CD1c-positive myeloid dendritic cell (primary cell): ENCODE measurements around the gene NCOR1.
"Not testable (repeated sequence)": the region's sequence is repeated elsewhere in the genome, so short reads cannot be mapped to it uniquely, and the experiment has no call there.

Source experiments
- DNase-seq: peaks from one replicate; pipeline ENCODE4 v3.0.0-alpha.2; 2016; ENCODE audit errors: extremely low spot score

The NCOR1 gene

GRCh38 chr17:16100737-16101400, 114.5 kb downstream of the NCOR1 start:
- DNase-seq = no peak

GRCh38 chr17:16091773-16092172, 123.6 kb downstream of the NCOR1 start:
- DNase-seq = no peak

- DNase-seq = no peak
Measured at GRCh38 chr17:16086957-16087356, 128.4 kb downstream of the NCOR1 start.

- no peak for DNase-seq
Measured at GRCh38 chr17:16085066-16085699, 130.2 kb downstream of the NCOR1 start.

GRCh38 chr17:16083223-16083622, 132.1 kb downstream of the NCOR1 start:
- DNase-seq = no peak

- no peak for DNase-seq
Measured at GRCh38 chr17:16081507-16082087, 133.7 kb downstream of the NCOR1 start.

GRCh38 chr17:16080366-16080765, 135.0 kb downstream of the NCOR1 start:
- DNase-seq = no peak

GRCh38 chr17:16075949-16076348, 139.4 kb downstream of the NCOR1 start:
- no peak for DNase-seq

- DNase-seq = no peak
Measured at GRCh38 chr17:16074423-16074822, 140.9 kb downstream of the NCOR1 start.

GRCh38 chr17:16073845-16074244, 141.5 kb downstream of the NCOR1 start:
- no peak for DNase-seq

GRCh38 chr17:16072031-16072430, 143.3 kb downstream of the NCOR1 start:
- no peak for DNase-seq

GRCh38 chr17:16068323-16068722, 147.0 kb downstream of the NCOR1 start:
- DNase-seq = no peak

GRCh38 chr17:16066125-16066524, 149.2 kb downstream of the NCOR1 start:
- no peak for DNase-seq

- no peak for DNase-seq
Measured at GRCh38 chr17:16061631-16062030, 153.7 kb downstream of the NCOR1 start.

- not testable (repeated sequence) for DNase-seq
Measured at GRCh38 chr17:16055139-16055538, 160.2 kb downstream of the NCOR1 start.

- DNase-seq = no peak
Measured at GRCh38 chr17:16052486-16052885, 162.8 kb downstream of the NCOR1 start.

GRCh38 chr17:16050844-16051243, 164.5 kb downstream of the NCOR1 start:
- no peak for DNase-seq

- DNase-seq = no peak
Measured at GRCh38 chr17:16048811-16049449, 166.4 kb downstream of the NCOR1 start.

- no peak for DNase-seq
Measured at GRCh38 chr17:16046966-16047365, 168.4 kb downstream of the NCOR1 start.

- DNase-seq = no peak
Measured at GRCh38 chr17:16044487-16044886, 170.8 kb downstream of the NCOR1 start.

- DNase-seq = no peak
Measured at GRCh38 chr17:16040710-16041251, 174.6 kb downstream of the NCOR1 start.

- DNase-seq = no peak
Measured at GRCh38 chr17:16037636-16038035, 177.7 kb downstream of the NCOR1 start.

GRCh38 chr17:16036261-16036660, 179.1 kb downstream of the NCOR1 start:
- no peak for DNase-seq
